A549 (cell line): Measurements from ENCODE around the gene ZKSCAN7. TPM values are rescaled to one million over a fixed set of nuclear protein-coding genes. Genes with fewer than 3 reads are reported as not detected.
"Not testable (repeated sequence)": the region's sequence is repeated elsewhere in the genome, so short reads cannot be mapped to it uniquely, and the experiment has no call there.

Experiments used
- ATAC-seq, 2 experiments: fragments of 200-7000 bp in 1 of 2; fragments of >200 bp in 1 of 2; cut with Nextera tagmentation in 1 of 2; cut with Tn5 transposase in 1 of 2; 3 replicates each; pipeline versions ENCODE4 v1.8.0 to v1.9.1; 2018 to 2020; ENCODE audit warnings: mild to moderate bottlenecking in 1 of 2, moderate library complexity in 1 of 2
- CTCF ChIA-PET: fragments of 300-600 bp; sonication (Branson Sonifier 250); formaldehyde crosslinking; extraction: SDS; loops from one replicate; lab custom pipeline; 2021; ENCODE audit warnings: antibody characterized with exemption, inconsistent platforms; lab: Yijun Ruan, JAX
- POLR2A ChIA-PET: fragments of 350-600 bp; formaldehyde crosslinking; extraction: SDS; loops from one replicate; lab custom pipeline; 2021; ENCODE audit warnings: antibody characterized with exemption, inconsistent platforms; lab: Yijun Ruan, JAX
- DNase-seq, 2 experiments: peaks; one replicate each; pipeline versions ENCODE4 v3.0.0 to v3.0.0-alpha.2; 2011 to 2016; ENCODE audit warnings: low read depth in 1 of 2, low spot score in 1 of 2
- FAIRE-seq: peaks from 2 replicates; lab custom pipeline; 2011; peaks lifted over from hg19 to GRCh38; lab: Jason Lieb, UNC
- H3K27ac ChIP-seq, 2 experiments: fragments of >200 bp; sonication (Bioruptor Twin); formaldehyde crosslinking; 3 replicates each; pipeline ENCODE4 v1.5.1; 2016 to 2017
- H3K4me1 ChIP-seq: fragments of >200 bp; sonication (Bioruptor Twin); formaldehyde crosslinking; 3 replicates; pipeline ENCODE4 v1.6.1; 2016
- H3K4me2 ChIP-seq: fragments of >200 bp; sonication (Bioruptor Twin); formaldehyde crosslinking; 3 replicates; pipeline ENCODE4 v1.6.1; 2016
- H3K4me3 ChIP-seq: fragments of >200 bp; sonication (Bioruptor Twin); formaldehyde crosslinking; 3 replicates; pipeline ENCODE4 v1.5.1; 2016
- H3K9me3 ChIP-seq: fragments of >200 bp; sonication (Bioruptor Twin); formaldehyde crosslinking; 3 replicates; pipeline ENCODE4 v1.6.1; 2016
- CBX2 ChIP-seq: fragments of 200-600 bp; sonication (generic); IDR thresholded peaks from 2 replicates; pipeline ENCODE4 v1.6.1; 2016; ENCODE audit warnings: low read depth, mild to moderate bottlenecking, borderline replicate concordance
- CBX8 ChIP-seq: fragments of 200-600 bp; sonication (generic); IDR thresholded peaks from 2 replicates; pipeline ENCODE4 v1.6.1; 2016
- CTCF ChIP-seq: fragments of >200 bp; sonication (Bioruptor Twin); formaldehyde crosslinking; IDR thresholded peaks from 3 replicates; pipeline ENCODE4 v1.5.1; 2016
- E2F6 ChIP-seq: IDR thresholded peaks from 2 replicates; pipeline ENCODE4 v1.6.1; 2012; ENCODE audit warnings: low read depth, borderline replicate concordance
- FOXS1 ChIP-seq: fragments of 250-450 bp; sonication (Bioruptor Pico); IDR thresholded peaks from 2 replicates; pipeline ENCODE4 v1.5.0; 2020; ENCODE audit warnings: mild to moderate bottlenecking, moderate library complexity
- HMGXB4 ChIP-seq: fragments of 250-450 bp; sonication (Bioruptor Pico); IDR thresholded peaks from 2 replicates; pipeline ENCODE4 v1.5.0; 2021; ENCODE audit warnings: mild to moderate bottlenecking, moderate library complexity, borderline replicate concordance
- KDM5A ChIP-seq: fragments of 200-600 bp; sonication (generic); IDR thresholded peaks from 2 replicates; pipeline ENCODE4 v1.6.1; 2016; ENCODE audit warnings: antibody characterized with exemption, mild to moderate bottlenecking
- MAFK ChIP-seq: fragments of 450-650 bp; IDR thresholded peaks from 2 replicates; pipeline ENCODE4 v1.6.1; 2014; ENCODE audit not compliant: partially characterized antibody
- MAZ ChIP-seq: fragments of 150-350 bp; IDR thresholded peaks from 2 replicates; pipeline ENCODE4 v1.6.1; 2014; ENCODE audit warnings: antibody characterized with exemption, low read depth, low read length, borderline replicate concordance
- POLR2AphosphoS2 ChIP-seq: conservative IDR thresholded peaks from 2 replicates; pipeline ENCODE4 v1.6.1; 2012; ENCODE audit warnings: low read length, improper control_type of control experiment, inconsistent platforms
- RAD21 ChIP-seq, 2 experiments: fragments of >200 bp in 1 of 2; sonication (Bioruptor Twin) in 1 of 2; formaldehyde crosslinking in 1 of 2; IDR thresholded peaks in 1 of 2; conservative IDR thresholded peaks in 1 of 2; 2 replicates in 1 of 2; 3 replicates in 1 of 2; pipeline ENCODE4 v1.6.1; 2012 to 2018; ENCODE audit warnings: inconsistent platforms in 1 of 2
- REST ChIP-seq: fragments of 200-600 bp; sonication (generic); IDR thresholded peaks from 2 replicates; pipeline ENCODE4 v1.6.1; 2016; ENCODE audit warnings: antibody characterized with exemption, mild to moderate bottlenecking, moderate library complexity
- SMC3 ChIP-seq: fragments of >200 bp; sonication (Bioruptor Twin); formaldehyde crosslinking; IDR thresholded peaks from 3 replicates; pipeline ENCODE4 v1.6.1; 2018; ENCODE audit warnings: inconsistent platforms
- TFCP2L1 ChIP-seq: fragments of 250-450 bp; sonication (Bioruptor Pico); IDR thresholded peaks from 2 replicates; pipeline ENCODE4 v1.5.0; 2021; ENCODE audit warnings: mild to moderate bottlenecking
- ZFP36 ChIP-seq: fragments of 450-650 bp; IDR thresholded peaks from 2 replicates; pipeline ENCODE4 v1.6.1; 2014; ENCODE audit warnings: borderline replicate concordance; ENCODE audit not compliant: partially characterized antibody
- ZSCAN20 ChIP-seq: fragments of 250-450 bp; sonication (Bioruptor Pico); IDR thresholded peaks from 2 replicates; pipeline ENCODE4 v1.8.0; 2022; ENCODE audit warnings: mild to moderate bottlenecking, moderate library complexity
- WGBS: methylation state at CpG from one replicate; pipeline ENCODE4 v1.1.6; 2017; ENCODE audit errors: missing lambda C conversion rate; 5-methylcytosine and 5-hydroxymethylcytosine counted together
- polyA plus RNA-seq, 4 experiments: library from polyadenylated mRNA; depleted of rRNA in 3 of 4; stranded (reverse); fragments of >200 nt; fragmentation: RNase III in 1 of 4; extraction: RNeasy Plus Mini Kit Qiagen cat#74134 plus additional on column Dnase treatment in 1 of 4; gene quantifications; 2 replicates in 3 of 4; 3 replicates in 1 of 4; pipeline ENCODE4 v1.2.3, GENCODE V29; 2011 to 2017

ZKSCAN7 gene
- polyA plus RNA-seq, 2 of the 4 experiments (the other 2 are of a cell fraction) = not detected

GRCh38 chr3:44535364-44535763 lies 19.6 kb upstream of the ZKSCAN7 start:
- WGBS = 0% methylated on average over 1 of the region's 1 CpG
- ATAC-seq (no peak), FAIRE-seq (no peak), DNase-seq (no peak)
- POLR2A ChIA-PET = no interaction called here
- CTCF ChIA-PET = no interaction called here
- Histone ChIP-seq H3K4me1 (no peaks in the 10 kb centered on the region), H3K27ac (no peak overlapping the region), H3K4me3 (no peak overlapping the region), H3K9me3 (0 out of 3 replicates have a peak, but pooled peaks cover 4% of the 10 kb centered on the region), H3K4me2 (no peak overlapping the region)
- TF ChIP-seq RAD21 (conservative IDR thresholded peaks at IDR 0.05 in 1 of 2, IDR thresholded peaks at IDR 0.05 in 1 of 2) = no peak
- TF ChIP-seq TFCP2L1 = no peak
- TF ChIP-seq ZFP36 = no peak
- no peak for TF ChIP-seq CBX8
- no peak for TF ChIP-seq MAFK
- TF ChIP-seq E2F6 = no peak
- no peak for TF ChIP-seq ZSCAN20
- TF ChIP-seq CBX2 = no peak
- TF ChIP-seq KDM5A = no peak
- TF ChIP-seq CTCF = no peak
- TF ChIP-seq REST = no peak
- TF ChIP-seq MAZ = no peak

- WGBS = 0% methylated on average over 1 of the region's 1 CpG
- not testable (repeated sequence) for ATAC-seq, DNase-seq
Observed at GRCh38 chr3:44544811-44545210, 10.2 kb upstream of the ZKSCAN7 start.

GRCh38 chr3:44555723-44556122 lies 730 bp downstream of the ZKSCAN7 start:
- WGBS = 8% methylated on average over 5 of the region's 5 CpGs
- DNase-seq = no peak
- no peak for ATAC-seq
- H3K27ac ChIP-seq = no peak overlapping the region
- no peak for FAIRE-seq
- no peaks in the 10 kb centered on the region for H3K4me1 ChIP-seq
- POLR2A ChIA-PET = no interaction called here
- H3K4me3 ChIP-seq = no peak overlapping the region
- no peaks in the 10 kb centered on the region for H3K9me3 ChIP-seq
- H3K4me2 ChIP-seq = no peak overlapping the region
- no peak for TF ChIP-seq FOXS1 (CRISPR knock-in tag)
- TF ChIP-seq, all 56 proteins: peak for 0
- CTCF ChIA-PET = no interaction called here

More at GRCh38 chr3:44544811-44545210, 10.2 kb upstream of the ZKSCAN7 start:
- FAIRE-seq, H3K27ac ChIP-seq, H3K4me3 ChIP-seq, H3K9me3 ChIP-seq, CTCF ChIA-PET, H3K4me2 ChIP-seq, POLR2A ChIA-PET, H3K4me1 ChIP-seq: not testable (repeated sequence)

- Histone ChIP-seq H3K27ac (no peak overlapping the region), H3K9me3 (no peaks in the 10 kb centered on the region), H3K4me1 (no peaks in the 10 kb centered on the region), H3K4me2 (no peak overlapping the region), H3K4me3 (no peak overlapping the region)
- TF ChIP-seq POLR2AphosphoS2 (no peak), HMGXB4 (no peak), ZSCAN20 (no peak), SMC3 (no peak)
- POLR2A ChIA-PET = no interaction called here
- 6% methylated on average over 3 of the region's 9 CpGs for WGBS
- ATAC-seq = no peak
- FAIRE-seq = no peak
- CTCF ChIA-PET = no interaction called here
- DNase-seq = no peak
Observed at GRCh38 chr3:44557074-44557473, 2.1 kb downstream of the ZKSCAN7 start.
